Measurements from ENCODE around the gene GIPC2. TPM values are rescaled to one million over a fixed set of nuclear protein-coding genes. Genes with fewer than 3 reads are reported as not detected.
A peak's percentile ranks its signal among the peaks of the same experiment; 100 is the strongest.
"Not testable (repeated sequence)": the region's sequence is repeated elsewhere in the genome, so short reads cannot be mapped to it uniquely, and the experiment has no call there.

GIPC2 gene
- total RNA-seq = 4.9 TPM
- long read RNA-seq, transcript GIPC2-201 (6 exons, 3,847 nt) = major isoform, 6 of 12 reads
- long read RNA-seq, partial matches to known transcripts = 0 of 12 reads
- long read RNA-seq, other reads (novel, unspliced or antisense) = 6 of 12 reads

- peak; percentile 61 for DNase-seq
- peak; percentile 72 for ATAC-seq
- intact Hi-C loops (cut with micrococcal nuclease) = no loop called here
These were observed at the start of gene GIPC2 for GRCh38 chr1:78045926-78046778. GIPC2 (plus strand) TSS chr1:78045966; CDS start chr1:78046095, 129 bp downstream.

- ATAC-seq = no peak
- no peak for DNase-seq
- intact Hi-C loops (cut with micrococcal nuclease) = no loop called here
These were observed 49.0 kb upstream of the GIPC2 start for GRCh38 chr1:77996734-77997133.

DNA sequence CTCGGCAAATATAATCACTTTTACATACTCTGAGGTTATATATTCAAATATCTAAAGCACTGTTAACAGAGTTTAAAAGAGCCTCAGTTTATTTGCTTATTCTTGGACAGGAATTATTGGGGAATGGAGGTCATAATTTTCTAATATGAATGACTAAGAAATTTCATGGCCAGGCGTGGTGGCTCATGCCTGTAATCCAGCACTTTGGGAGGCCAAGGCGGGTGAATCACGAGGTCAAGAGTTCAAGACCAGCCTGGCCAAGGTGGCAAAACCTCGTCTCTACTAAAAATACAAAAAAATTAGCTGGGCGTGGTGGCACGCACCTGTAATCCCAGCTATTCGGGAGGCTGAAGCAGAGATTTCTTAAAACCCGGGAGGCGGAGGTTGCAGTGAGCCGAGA lies 45.2 kb upstream of the GIPC2 start:
- intact Hi-C loops (cut with micrococcal nuclease); DNase-seq; ATAC-seq: not testable (repeated sequence)

DNA sequence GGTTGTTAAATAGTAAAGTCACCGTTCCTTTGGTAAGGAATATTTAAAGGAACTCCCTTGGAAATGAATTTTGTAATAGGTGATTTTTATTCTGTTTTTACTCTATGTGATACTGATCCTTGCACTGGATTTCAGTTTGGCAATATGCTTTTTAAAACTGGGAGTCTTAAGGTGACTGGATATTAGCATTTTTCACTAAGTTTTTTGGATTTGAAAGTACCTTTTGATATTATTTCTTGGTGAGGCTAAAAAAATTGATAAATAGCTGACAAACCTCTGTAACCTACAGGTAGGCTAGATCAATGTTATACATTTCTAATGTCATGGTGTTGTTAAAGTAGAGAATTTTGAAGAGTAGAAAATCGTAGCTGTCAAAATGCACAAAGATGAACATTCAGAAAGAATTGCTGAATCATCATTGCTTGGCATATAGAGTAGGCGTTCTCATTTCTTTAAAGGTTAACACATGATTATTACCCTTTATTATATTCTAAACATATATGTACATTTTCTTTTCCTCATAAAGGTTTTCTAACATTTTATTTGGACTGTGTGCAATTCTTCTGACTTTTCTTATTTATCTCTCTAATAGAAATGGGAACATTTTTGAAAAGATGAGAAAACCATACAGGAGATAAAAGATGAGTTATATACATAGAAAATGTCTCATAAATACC lies 42.6 kb upstream of the GIPC2 start:
- intact Hi-C loops (cut with micrococcal nuclease) = no loop called here
- DNase-seq (no peak), ATAC-seq (no peak)

GRCh38 chr1:78003882-78004718 lies 41.7 kb upstream of the GIPC2 start:
- intact Hi-C loops (cut with micrococcal nuclease) = no loop called here
- ATAC-seq = peak; percentile 85
- peak; percentile 55 for DNase-seq

DNA sequence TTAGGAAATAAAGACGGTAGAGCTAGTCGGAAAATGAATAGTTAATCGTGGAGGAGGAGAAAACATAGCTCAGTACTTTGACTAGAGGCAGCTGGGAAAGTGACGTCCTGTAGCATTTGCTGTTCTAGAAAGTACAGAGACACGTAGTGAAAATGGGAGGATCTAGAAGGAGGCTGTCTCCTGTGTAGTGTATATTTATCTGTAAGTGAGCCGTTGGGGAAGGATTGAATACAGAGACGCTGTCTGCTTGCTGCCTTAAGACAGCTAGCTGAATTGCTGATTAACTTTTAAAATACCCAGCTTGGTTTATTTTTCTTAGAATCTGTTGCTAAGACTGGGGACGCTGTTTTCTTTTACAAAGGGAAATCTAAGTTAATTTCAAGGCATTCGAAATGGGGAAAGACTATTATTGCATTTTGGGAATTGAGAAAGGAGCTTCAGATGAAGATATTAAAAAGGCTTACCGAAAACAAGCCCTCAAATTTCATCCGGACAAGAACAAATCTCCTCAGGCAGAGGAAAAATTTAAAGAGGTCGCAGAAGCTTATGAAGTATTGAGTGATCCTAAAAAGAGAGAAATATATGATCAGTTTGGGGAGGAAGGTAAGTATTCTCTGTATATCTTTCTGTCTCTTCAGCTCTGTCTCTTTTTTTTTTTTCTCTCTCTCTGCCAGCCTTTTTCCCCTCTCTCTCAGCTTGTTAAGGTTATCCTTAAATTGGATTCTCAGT lies 40.9 kb upstream of the GIPC2 start, which contains the start of gene DNAJB4:
DNAJB4 (plus strand) TSS at position 221 of the 729 bp plus-strand sequence; CDS start at position 393, 172 bp downstream.
- peak; percentile 99 for ATAC-seq

GRCh38 chr1:78005448-78005722 lies 40.4 kb upstream of the GIPC2 start:
- intact Hi-C loops (cut with micrococcal nuclease) = no loop called here
- DNase-seq (no peak), ATAC-seq (no peak)

More for the DNA sequence above, 40.9 kb upstream of the GIPC2 start, which contains the start of gene DNAJB4:
- DNase-seq = no peak
- intact Hi-C loops (cut with micrococcal nuclease) = no loop called here

GRCh38 chr1:78005755-78006154 lies 40.0 kb upstream of the GIPC2 start:
- intact Hi-C loops (cut with micrococcal nuclease) = no loop called here
- DNase-seq (no peak), ATAC-seq (peak; percentile 57)

GRCh38 chr1:78006521-78006920 lies 39.2 kb upstream of the GIPC2 start:
- DNase-seq = no peak
- ATAC-seq = no peak
- intact Hi-C loops (cut with micrococcal nuclease) = no loop called here

DNA sequence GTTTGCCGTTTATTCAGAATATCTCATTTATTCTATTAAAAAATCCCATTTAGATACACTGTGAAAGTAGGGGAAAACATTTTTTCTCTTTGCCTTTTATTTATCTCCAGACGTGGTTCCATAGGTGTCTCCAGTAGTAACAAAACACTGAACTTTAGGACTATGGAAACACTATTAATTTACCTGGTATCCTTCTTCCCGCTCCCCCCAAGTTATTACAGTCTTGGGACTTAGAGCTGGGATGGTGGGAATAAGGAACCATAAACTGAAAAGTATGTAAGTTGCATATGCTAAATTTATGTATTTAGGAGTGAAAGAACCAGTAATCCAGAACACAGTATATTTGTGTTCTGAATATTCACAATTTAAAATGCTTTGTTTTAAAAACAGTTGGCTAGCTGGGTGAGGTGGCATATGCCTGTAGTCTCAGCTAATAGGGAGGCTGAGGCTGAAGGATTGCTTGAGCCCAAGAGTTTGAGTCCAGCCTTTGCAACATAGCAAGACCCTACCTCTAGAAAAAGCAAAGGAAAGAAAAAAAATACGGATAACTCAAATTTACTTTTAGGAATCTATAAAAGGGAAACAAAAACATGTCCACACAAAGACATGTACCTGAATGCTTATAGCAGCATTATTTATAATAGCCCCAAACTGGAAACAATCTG lies 38.0 kb upstream of the GIPC2 start:
- DNase-seq (no peak), ATAC-seq (no peak)
- intact Hi-C loops (cut with micrococcal nuclease) = no loop called here

GRCh38 chr1:78009276-78009675 lies 36.5 kb upstream of the GIPC2 start:
- DNase-seq (no peak), ATAC-seq (no peak)
- intact Hi-C loops (cut with micrococcal nuclease) = no loop called here

DNA sequence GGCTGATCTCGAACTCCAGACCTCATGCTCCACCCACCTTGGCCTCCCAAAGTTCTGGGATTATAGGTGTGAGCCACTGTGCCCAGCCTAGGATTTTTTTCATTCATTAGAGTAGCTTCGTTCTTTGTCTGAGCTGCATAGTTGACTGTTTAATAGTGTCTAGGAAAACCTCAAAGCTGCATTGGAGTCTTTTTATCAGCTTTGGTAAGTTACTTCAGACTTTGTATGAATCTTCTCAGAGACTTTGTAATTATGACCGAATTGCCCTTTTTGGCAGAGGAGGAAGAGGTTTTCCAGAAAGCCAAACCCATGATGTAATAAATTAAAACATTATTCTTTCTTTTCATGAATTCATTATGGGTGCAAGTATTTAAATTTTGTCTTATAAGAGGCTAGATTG lies 35.9 kb upstream of the GIPC2 start:
- DNase-seq = no peak
- no peak for ATAC-seq
- intact Hi-C loops (cut with micrococcal nuclease) = loop anchor here (5.0 kb wide), 1 partner anchor 33 kb away; the partner anchor contains the start of gene FUBP1

DNA sequence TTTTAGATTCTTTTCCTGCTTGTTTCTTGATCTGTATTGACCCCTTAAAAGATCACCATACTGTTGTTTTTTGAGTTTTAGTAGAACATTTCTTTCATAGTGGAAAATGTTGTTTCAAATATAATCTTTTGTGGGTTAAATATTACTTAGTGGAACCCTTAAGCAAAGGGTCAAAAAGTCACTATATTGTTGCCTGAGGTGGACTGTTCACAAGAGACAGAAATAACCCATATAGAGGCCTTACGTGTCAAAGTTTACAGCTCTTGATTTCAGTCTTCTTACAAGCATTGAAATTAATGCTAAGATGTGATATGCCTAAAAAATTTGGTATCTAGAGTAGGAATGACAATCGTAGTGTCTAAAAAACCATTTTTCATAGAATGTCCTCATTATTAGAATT lies 34.7 kb upstream of the GIPC2 start:
- ATAC-seq (no peak), DNase-seq (no peak)
- intact Hi-C loops (cut with micrococcal nuclease) = loop anchor here (5.0 kb wide), 1 partner anchor 34 kb away; the partner anchor contains the start of gene FUBP1

DNA sequence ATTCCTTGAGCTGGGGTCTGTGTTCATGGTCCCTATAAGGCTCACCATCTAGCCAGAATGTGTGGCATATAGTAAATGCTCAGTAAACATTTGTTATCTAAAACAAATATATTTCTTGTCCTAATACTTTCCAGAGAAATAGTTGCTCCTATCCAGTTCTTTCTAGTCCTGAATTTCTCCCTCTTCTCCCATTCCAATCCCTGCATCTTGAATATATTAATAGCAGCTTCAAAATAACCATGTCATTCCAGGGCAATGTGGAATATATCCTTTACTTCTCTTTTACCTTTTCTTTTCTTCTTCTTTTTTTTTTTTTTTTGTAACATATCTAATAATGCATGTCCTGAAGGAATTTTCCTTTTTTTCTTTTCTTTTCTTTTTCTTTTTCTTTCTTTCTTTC lies 30.6 kb upstream of the GIPC2 start:
- peak; percentile 55 for ATAC-seq
- no peak for DNase-seq
- intact Hi-C loops (cut with micrococcal nuclease) = no loop called here

DNA sequence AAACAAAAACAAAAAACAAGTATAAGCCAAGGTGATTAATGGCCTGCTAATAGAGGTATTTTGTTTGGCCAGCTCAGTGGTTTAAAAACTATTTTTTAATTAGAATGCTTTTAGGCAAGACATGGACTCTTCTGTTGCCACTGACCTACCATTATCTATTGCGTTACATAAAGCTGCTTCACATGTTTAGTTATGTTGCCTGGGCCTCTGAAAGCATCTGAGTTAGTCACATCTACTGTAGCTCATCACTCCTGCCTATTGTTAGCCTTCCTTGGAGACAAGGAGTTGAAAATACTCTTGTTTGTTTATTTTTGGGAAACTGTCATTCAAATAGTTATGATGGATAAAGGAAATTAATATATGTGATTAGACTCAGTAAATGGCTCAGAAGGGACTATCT lies 26.7 kb upstream of the GIPC2 start:
- ATAC-seq (no peak), DNase-seq (no peak)
- intact Hi-C loops (cut with micrococcal nuclease) = no loop called here

DNA sequence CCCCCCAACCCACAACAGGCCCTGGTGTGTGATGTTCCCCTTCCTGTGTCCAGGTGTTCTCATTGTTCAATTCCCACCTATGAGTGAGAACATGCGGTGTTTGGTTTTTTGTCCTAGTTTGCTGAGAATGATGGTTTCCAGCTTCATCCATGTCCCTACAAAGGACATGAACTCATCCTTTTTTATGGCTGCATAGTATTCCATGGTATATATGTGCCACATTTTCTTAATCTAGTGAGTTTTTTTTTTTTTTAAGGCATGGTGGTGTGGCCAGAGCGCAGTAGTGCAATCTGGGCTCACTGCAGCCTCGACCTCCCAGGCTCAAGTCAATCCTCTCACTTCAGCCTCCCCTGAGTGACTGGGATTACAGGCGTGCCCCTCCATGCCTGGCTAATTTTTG lies 24.6 kb upstream of the GIPC2 start:
- DNase-seq; intact Hi-C loops (cut with micrococcal nuclease); ATAC-seq: not testable (repeated sequence)

- ATAC-seq (no peak), DNase-seq (no peak)
- intact Hi-C loops (cut with micrococcal nuclease) = no loop called here
These were observed 16.0 kb upstream of the GIPC2 start for GRCh38 chr1:78029793-78030192.
